Neural crest cell (in vitro differentiated cells): ENCODE results near the gene PRR15L. TPM values are rescaled to one million over a fixed set of nuclear protein-coding genes. Genes with fewer than 3 reads are reported as not detected.
A peak's percentile ranks its signal among the peaks of the same experiment; 100 is the strongest.

ENCODE experiments used
- DNase-seq: peaks from one replicate; pipeline ENCODE4 v3.0.0; 2021; ENCODE audit warnings: low read depth, mixed read lengths, low spot score
- H3K27ac Mint-ChIP-seq: one replicate; pipeline ENCODE4 v1.8.0; 2021; ENCODE audit warnings: mild to moderate bottlenecking, mixed read lengths; ENCODE audit not compliant: unreplicated experiment
- H3K27me3 Mint-ChIP-seq: 2 replicates; pipeline ENCODE4 v1.8.0; 2021; ENCODE audit warnings: low read depth, mild to moderate bottlenecking, mixed read lengths
- H3K36me3 Mint-ChIP-seq: 2 replicates; pipeline ENCODE4 v1.8.0; 2021; ENCODE audit warnings: low read depth, mild to moderate bottlenecking, mixed read lengths
- H3K4me1 Mint-ChIP-seq: 2 replicates; pipeline ENCODE4 v1.8.0; 2021; ENCODE audit warnings: mixed read lengths
- H3K4me3 Mint-ChIP-seq: one replicate; pipeline ENCODE4 v1.8.0; 2021; ENCODE audit warnings: mild to moderate bottlenecking, mixed read lengths
- H3K9me3 Mint-ChIP-seq: 2 replicates; pipeline ENCODE4 v1.8.0; 2021; ENCODE audit warnings: mixed read lengths
- total RNA-seq: library from RNA; stranded (reverse); gene quantifications from 2 replicates; pipeline ENCODE4 v1.2.1, GENCODE V29; 2021
- TF ChIP-seq, protein P1 (sequence below): fragments of 200-600 bp; sonication (generic); conservative IDR thresholded peaks from 2 replicates; pipeline ENCODE4 v1.5.0; 2021; ENCODE audit warnings: antibody characterized with exemption, mild to moderate bottlenecking

PRR15L gene
- total RNA-seq, 1 donor from 2014 or later, result not detected

- Mint-ChIP-seq H3K4me3 (peak overlapping the region; percentile 91), H3K27ac (peak overlapping the region; percentile 98), H3K27me3 (peaks cover 5% of the 10 kb centered on the region), H3K9me3 (no peaks in the 10 kb centered on the region), H3K36me3 (peaks cover 3% of the 10 kb centered on the region), H3K4me1 (peaks cover 78% of the 10 kb centered on the region)
- TF ChIP-seq, protein P1, sequence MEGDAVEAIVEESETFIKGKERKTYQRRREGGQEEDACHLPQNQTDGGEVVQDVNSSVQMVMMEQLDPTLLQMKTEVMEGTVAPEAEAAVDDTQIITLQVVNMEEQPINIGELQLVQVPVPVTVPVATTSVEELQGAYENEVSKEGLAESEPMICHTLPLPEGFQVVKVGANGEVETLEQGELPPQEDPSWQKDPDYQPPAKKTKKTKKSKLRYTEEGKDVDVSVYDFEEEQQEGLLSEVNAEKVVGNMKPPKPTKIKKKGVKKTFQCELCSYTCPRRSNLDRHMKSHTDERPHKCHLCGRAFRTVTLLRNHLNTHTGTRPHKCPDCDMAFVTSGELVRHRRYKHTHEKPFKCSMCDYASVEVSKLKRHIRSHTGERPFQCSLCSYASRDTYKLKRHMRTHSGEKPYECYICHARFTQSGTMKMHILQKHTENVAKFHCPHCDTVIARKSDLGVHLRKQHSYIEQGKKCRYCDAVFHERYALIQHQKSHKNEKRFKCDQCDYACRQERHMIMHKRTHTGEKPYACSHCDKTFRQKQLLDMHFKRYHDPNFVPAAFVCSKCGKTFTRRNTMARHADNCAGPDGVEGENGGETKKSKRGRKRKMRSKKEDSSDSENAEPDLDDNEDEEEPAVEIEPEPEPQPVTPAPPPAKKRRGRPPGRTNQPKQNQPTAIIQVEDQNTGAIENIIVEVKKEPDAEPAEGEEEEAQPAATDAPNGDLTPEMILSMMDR, result no peak
- no peak for DNase-seq
Measured at GRCh38 chr17:47996201-47996600, 38.5 kb upstream of the PRR15L start.

DNA sequence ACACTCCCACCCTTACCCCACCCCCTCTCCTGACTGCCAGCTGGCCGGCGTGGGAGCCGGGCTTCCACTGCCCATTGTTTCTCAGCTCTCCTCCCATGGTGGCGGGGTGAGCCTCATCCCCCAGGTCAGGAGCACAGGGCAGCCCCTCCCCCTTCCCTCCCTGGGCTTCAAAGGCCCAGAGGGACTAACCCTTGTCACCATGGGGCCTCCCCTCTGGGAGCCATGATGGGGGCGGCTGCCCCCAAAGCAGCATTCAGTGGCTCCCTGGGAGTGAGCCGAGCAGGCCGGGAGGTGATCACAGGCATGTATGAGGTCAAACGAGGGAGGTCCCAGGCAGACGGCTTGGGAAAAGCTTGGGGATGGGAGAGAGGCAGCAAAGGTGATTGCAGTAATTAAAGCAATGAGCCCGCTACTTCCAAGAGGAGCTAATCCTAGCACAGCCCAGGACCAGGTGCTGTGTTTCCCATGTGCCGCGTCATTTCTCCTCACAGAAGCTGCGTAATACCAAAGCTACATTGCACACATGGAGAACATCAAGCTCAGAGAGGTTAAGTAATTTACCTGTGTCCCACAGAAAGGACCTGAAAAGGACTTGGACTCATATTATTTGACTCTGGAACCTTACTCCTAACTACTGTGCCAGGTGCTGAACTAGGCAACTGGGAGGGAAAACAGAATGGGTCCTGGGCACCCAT lies 37.7 kb upstream of the PRR15L start:
- H3K9me3 Mint-ChIP-seq, result no peaks in the 10 kb centered on the region
- H3K27ac Mint-ChIP-seq, result peak overlapping the region; percentile 98
- H3K4me1 Mint-ChIP-seq, result peaks cover 84% of the 10 kb centered on the region
- H3K36me3 Mint-ChIP-seq, result peaks cover 3% of the 10 kb centered on the region
- TF ChIP-seq, protein P1, result no peak
- peak overlapping the region; percentile 91 for H3K4me3 Mint-ChIP-seq
- peak; percentile 82 for DNase-seq
- peaks cover 7% of the 10 kb centered on the region for H3K27me3 Mint-ChIP-seq

DNA sequence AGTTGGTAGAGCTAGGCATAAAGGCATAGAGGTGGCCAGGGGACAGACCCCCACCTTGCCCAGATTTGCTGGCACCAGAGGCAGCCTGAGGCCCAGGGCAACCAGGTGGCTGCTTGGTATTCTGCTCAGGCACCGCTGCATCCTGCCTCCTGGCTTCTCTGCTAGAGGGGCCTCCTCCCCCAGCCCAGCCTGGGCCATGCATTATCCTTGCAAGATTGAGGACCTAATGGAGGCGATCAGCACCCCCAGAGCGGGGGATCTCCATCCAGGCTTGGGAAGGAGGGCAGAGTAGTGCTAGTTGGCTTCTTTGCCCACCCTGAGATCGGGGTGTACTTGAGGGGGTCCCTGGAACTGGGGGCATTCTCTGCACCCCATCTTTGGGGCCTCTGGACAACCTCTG lies 37.0 kb upstream of the PRR15L start:
- Mint-ChIP-seq H3K4me3 (peak overlapping the region; percentile 91), H3K36me3 (peaks cover 1% of the 10 kb centered on the region), H3K27me3 (peaks cover 7% of the 10 kb centered on the region), H3K4me1 (peaks cover 84% of the 10 kb centered on the region), H3K9me3 (no peaks in the 10 kb centered on the region), H3K27ac (peak overlapping the region; percentile 98)
- TF ChIP-seq, protein P1, result no peak
- no peak for DNase-seq

DNA sequence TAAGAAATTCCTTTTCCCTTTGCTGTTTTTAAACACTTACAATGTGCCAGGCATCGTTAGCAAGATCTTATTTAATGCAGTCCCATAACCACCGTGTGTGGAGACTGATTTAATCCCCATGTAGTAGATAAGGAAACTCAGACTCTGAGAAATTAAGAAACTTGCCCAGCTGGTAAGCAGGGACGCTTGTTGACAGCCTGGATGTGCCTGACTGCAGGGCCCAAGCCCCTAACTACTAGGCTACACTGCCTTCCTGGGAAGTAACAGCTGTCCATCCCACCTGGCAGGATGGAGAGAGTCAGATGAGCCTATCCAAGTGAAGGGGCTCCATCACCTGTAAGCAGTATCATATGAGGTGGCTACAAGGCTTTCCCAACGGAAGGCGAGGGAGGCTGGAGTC lies 36.3 kb upstream of the PRR15L start:
- DNase-seq, result no peak
- H3K4me1 Mint-ChIP-seq, result peaks cover 86% of the 10 kb centered on the region
- no peaks in the 10 kb centered on the region for H3K36me3 Mint-ChIP-seq
- H3K9me3 Mint-ChIP-seq, result no peaks in the 10 kb centered on the region
- H3K4me3 Mint-ChIP-seq, result peak overlapping the region; percentile 79
- TF ChIP-seq, protein P1, result no peak
- H3K27me3 Mint-ChIP-seq, result peaks cover 7% of the 10 kb centered on the region
- H3K27ac Mint-ChIP-seq, result peak overlapping the region; percentile 98

DNA sequence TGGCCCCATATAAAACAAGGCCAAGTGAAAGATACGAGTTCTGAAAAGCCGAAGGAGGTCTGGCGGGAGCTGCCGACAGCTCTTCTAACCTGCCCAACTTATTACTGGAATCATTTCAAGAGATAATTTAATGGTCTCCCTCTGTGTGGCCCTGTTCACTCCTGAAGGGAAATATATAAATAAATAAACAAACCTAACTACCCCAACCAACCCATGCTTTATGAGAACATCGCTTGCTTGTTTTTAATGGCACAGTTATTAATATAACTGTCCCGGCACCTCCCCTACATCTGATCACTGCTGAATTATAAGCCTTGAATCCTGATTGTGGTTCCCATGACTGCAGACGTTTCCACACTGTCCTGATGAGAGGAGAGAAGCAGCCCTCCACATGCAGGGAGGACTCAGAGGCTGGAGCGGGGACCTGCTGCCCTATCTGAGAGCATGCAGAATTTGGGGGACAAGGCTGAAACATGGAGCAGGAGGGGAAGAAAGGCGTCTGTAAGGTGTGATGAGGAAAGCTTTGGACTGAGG lies 35.4 kb upstream of the PRR15L start:
- H3K27ac Mint-ChIP-seq, result peak overlapping the region; percentile 94
- TF ChIP-seq, protein P1, result no peak
- no peaks in the 10 kb centered on the region for H3K36me3 Mint-ChIP-seq
- no peak for DNase-seq
- peak overlapping the region; percentile 47 for H3K4me3 Mint-ChIP-seq
- no peaks in the 10 kb centered on the region for H3K9me3 Mint-ChIP-seq
- H3K27me3 Mint-ChIP-seq, result peaks cover 7% of the 10 kb centered on the region
- H3K4me1 Mint-ChIP-seq, result peaks cover 91% of the 10 kb centered on the region
